ENCODE data around the gene TGFBRAP1.
A peak's percentile ranks its signal among the peaks of the same experiment; 100 is the strongest.

The TGFBRAP1 gene

DNA sequence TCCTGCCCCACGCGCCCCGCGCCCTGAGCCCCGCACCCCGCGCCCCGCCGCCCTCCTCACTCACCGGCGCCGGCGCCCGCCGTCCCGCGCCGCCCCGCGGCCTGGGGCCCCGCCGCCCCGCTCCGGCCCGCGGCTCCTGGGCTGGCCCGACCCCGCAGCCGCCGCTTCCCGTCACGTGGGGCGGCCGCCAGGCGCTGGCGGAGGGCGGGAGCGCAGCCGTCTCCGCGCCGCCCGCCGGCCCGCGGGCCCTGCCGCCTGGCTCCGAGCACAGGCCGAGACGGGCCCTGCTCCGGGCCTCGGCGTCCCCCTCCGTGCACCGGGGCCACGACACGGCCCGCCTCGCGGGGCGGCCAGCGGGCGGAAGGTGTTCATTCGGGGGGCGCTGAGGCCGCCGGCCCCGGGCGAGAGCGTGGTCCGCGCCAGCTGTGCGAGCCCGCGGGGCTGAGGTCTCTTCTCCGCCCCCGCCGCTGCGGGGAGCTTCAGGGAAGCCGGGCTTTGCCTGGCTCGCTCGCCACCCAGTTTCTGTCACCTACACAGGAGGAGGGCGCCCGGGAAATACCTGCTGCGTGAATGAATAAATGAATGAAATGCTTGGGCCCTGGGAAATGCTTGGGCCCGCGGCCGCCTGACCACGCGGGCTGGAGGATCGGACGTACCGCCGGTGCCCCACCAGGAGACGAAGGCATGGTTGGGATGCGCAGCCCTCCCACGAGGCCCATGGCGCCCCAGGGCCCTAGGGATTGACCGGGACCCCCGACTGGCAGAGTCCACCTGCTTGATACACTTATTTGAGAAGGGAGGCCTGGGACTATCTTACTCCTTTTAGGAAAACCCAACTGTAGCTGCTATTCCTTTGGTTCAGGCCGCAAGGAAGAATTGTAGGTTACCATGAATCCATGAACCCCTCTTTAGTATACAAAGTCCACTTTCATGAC is at the start of gene TGFBRAP1:
TSS of gene TGFBRAP1 (minus strand) at position 175 of the 935 bp plus-strand sequence. CDS start 21,434 bp downstream, outside the sequence.
- H3K9me2 ChIP-seq (replicated peaks; ENCODE audit: insufficient read depth, low read length): no peaks in the 10 kb centered on the region
- H3K4me3 ChIP-seq (ENCODE audit: low read length): peak within 1 kb of the TSS; percentile 82
- no peaks in the 10 kb centered on the region for H3K9me3 ChIP-seq (replicated peaks; ENCODE audit: insufficient read depth, low read length)
- H3F3A ChIP-seq (ENCODE audit: insufficient read depth, low read length): no peaks in the 10 kb centered on the region
- peak; percentile 71 for DNase-seq
- TF ChIP-seq EZH2 (optimal IDR thresholded peaks at IDR 0.05; ENCODE audit: low read depth, low read length) (no peak), EZH2phosphoT487 (IDR thresholded peaks at IDR 0.05; ENCODE audit: low read length) (no peak), CTCF (IDR thresholded peaks at IDR 0.05; ENCODE audit: low read length) (no peak)
- no peaks in the 10 kb centered on the region for H3K27me3 ChIP-seq (replicated peaks; ENCODE audit: insufficient read depth, low read length)
- peak within 1 kb of the TSS; percentile 96 for H3K4me2 ChIP-seq (ENCODE audit: low read depth, low read length)
- H4K20me1 ChIP-seq (ENCODE audit: insufficient read depth, low read length): no peaks in the 10 kb centered on the region
- H3K79me2 ChIP-seq (ENCODE audit: low read length): peaks cover 49% of the 10 kb centered on the region
- H3K4me1 ChIP-seq (ENCODE audit: low read length): peaks cover 4% of the 10 kb centered on the region; the same call in 1 of the 2 replicates
- H2AFZ ChIP-seq (ENCODE audit: low read length): peak within 1 kb of the TSS; percentile 84
- H3K36me3 ChIP-seq (replicated peaks; ENCODE audit: insufficient read depth, low read length): 0 out of 2 replicates have a peak, but pooled peaks cover 5% of the 10 kb centered on the region
- H3K9ac ChIP-seq (ENCODE audit: low read length): peak within 1 kb of the TSS; percentile 88
- H3K27ac ChIP-seq (ENCODE audit: low read length): peak within 1 kb of the TSS; percentile 53; the same call in 1 of the 2 replicates

DNA sequence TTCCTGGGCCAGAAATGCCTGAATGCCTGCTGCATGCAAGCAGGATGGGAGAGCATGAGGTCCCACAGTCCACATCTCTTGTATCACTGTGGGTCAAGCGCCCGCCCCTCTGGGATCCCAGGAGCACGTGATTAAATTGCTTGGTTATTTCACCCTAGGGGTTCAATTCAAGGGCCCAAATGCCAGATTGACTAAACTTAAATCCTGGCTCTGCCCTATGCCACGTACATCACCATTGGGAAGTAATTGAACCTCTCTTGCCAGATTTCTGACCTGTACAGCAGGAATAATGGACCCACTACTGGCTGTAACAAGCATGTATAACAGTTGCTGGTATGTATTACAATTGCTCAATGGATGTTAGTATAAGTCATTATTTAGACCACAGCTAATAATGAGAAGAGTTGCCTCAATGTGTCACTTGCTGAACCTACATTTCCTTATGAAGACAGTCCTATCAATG is 49.4 kb upstream of the TGFBRAP1 start:
- Histone ChIP-seq H3K4me2 (ENCODE audit: low read depth, low read length) (no peak overlapping the region), H3K4me1 (ENCODE audit: low read length) (peaks cover 22% of the 10 kb centered on the region), H3K9me3 (replicated peaks; ENCODE audit: insufficient read depth, low read length) (no peaks in the 10 kb centered on the region), H3K27me3 (replicated peaks; ENCODE audit: insufficient read depth, low read length) (no peaks in the 10 kb centered on the region), H3K36me3 (replicated peaks; ENCODE audit: insufficient read depth, low read length) (no peaks in the 10 kb centered on the region), H3K4me3 (ENCODE audit: low read length) (no peak overlapping the region), H3K9me2 (replicated peaks; ENCODE audit: insufficient read depth, low read length) (no peaks in the 10 kb centered on the region), H3K79me2 (ENCODE audit: low read length) (no peaks in the 10 kb centered on the region; the same call in 1 of the 2 replicates), H4K20me1 (ENCODE audit: insufficient read depth, low read length) (no peaks in the 10 kb centered on the region), H3K27ac (ENCODE audit: low read length) (no peak overlapping the region), H2AFZ (ENCODE audit: low read length) (no peak overlapping the region), H3K9ac (ENCODE audit: low read length) (no peak overlapping the region), H3F3A (ENCODE audit: insufficient read depth, low read length) (no peaks in the 10 kb centered on the region)
- DNase-seq: no peak
- TF ChIP-seq EZH2 (optimal IDR thresholded peaks at IDR 0.05; ENCODE audit: low read depth, low read length) (no peak), EZH2phosphoT487 (IDR thresholded peaks at IDR 0.05; ENCODE audit: low read length) (no peak), CTCF (IDR thresholded peaks at IDR 0.05; ENCODE audit: low read length) (no peak)

GRCh38 chr2:105378276-105378840 is 48.8 kb upstream of the TGFBRAP1 start:
- H3K36me3 ChIP-seq (replicated peaks; ENCODE audit: insufficient read depth, low read length): no peaks in the 10 kb centered on the region
- TF ChIP-seq CTCF (IDR thresholded peaks at IDR 0.05; ENCODE audit: low read length) (no peak), EZH2 (optimal IDR thresholded peaks at IDR 0.05; ENCODE audit: low read depth, low read length) (no peak), EZH2phosphoT487 (IDR thresholded peaks at IDR 0.05; ENCODE audit: low read length) (no peak)
- H3K27ac ChIP-seq (ENCODE audit: low read length): no peak overlapping the region
- H3K27me3 ChIP-seq (replicated peaks; ENCODE audit: insufficient read depth, low read length): no peaks in the 10 kb centered on the region
- no peak overlapping the region for H2AFZ ChIP-seq (ENCODE audit: low read length)
- H3K4me1 ChIP-seq (ENCODE audit: low read length): peaks cover 20% of the 10 kb centered on the region
- DNase-seq: no peak
- H3K9ac ChIP-seq (ENCODE audit: low read length): no peak overlapping the region
- H3K79me2 ChIP-seq (ENCODE audit: low read length): peaks cover 3% of the 10 kb centered on the region; the same call in 1 of the 2 replicates
- H3K9me3 ChIP-seq (replicated peaks; ENCODE audit: insufficient read depth, low read length): no peaks in the 10 kb centered on the region
- H3K4me2 ChIP-seq (ENCODE audit: low read depth, low read length): no peak overlapping the region
- H3F3A ChIP-seq (ENCODE audit: insufficient read depth, low read length): peaks cover 5% of the 10 kb centered on the region
- H3K9me2 ChIP-seq (replicated peaks; ENCODE audit: insufficient read depth, low read length): no peaks in the 10 kb centered on the region
- no peak overlapping the region for H3K4me3 ChIP-seq (ENCODE audit: low read length)
- H4K20me1 ChIP-seq (ENCODE audit: insufficient read depth, low read length): no peaks in the 10 kb centered on the region
